ENCODE measurements around the gene GAL. TPM values are rescaled to one million over a fixed set of nuclear protein-coding genes. Genes with fewer than 3 reads are reported as not detected.

Gene GAL
- total and polyA plus RNA-seq, 10 donors = not detected

DNA sequence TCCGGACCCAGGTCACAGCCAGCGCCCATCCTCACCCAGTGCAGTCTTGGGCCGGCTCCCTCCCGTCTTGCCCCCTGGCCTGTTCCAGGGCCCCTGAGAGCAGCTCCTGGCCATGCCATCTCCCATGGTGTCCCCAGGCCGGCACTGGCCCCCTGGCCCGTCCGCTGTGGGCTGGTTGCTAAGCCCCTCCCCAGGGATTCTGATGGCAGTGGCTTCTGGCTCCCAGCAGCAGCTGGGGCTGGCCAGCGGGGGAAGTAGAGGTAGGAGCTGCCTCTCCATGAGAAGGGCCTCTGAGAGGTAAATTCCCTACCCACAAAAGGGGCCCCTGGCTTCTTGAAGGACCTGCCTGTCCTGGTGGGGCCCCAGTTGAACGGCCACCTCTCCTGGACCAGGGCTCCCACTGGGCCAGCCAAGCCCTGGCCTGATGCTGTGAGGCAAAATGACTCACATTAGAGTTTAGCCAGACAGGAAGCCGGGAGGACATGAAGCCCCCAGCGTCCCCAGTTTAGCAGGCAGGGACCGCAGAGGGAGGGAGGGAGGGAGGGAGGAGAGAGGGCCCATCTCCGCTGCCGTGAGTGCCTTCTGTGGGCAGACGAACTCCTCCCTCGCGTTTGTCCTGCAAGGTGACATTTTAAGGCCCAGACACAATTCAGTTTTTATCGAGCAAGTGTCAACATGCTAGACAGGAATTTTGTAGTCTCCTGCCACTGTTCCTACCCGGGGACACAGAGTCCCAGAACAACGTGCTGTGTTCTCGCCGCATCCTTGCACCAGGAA lies 32.9 kb upstream of the GAL start:
- H3K4me3 ChIP-seq = no peak overlapping the region
- WGBS, 5 donors = 70 to 81% (median 72%) methylated on average over 19 to 22 of the region's 22 CpGs
- H3K9me3 ChIP-seq = peaks cover 0 to 28% (median 19%) of the 10 kb centered on the region in 8 donors
- no peak overlapping the region for H3K27ac ChIP-seq
- H3K36me3 ChIP-seq = no peaks in the 10 kb centered on the region
- no peaks in the 10 kb centered on the region for H3K4me1 ChIP-seq
- H3K27me3 ChIP-seq (replicated peaks in 1 of 7) = peaks cover 0 to 61% (median 8%) of the 10 kb centered on the region in 7 donors
- TF ChIP-seq, protein P1, sequence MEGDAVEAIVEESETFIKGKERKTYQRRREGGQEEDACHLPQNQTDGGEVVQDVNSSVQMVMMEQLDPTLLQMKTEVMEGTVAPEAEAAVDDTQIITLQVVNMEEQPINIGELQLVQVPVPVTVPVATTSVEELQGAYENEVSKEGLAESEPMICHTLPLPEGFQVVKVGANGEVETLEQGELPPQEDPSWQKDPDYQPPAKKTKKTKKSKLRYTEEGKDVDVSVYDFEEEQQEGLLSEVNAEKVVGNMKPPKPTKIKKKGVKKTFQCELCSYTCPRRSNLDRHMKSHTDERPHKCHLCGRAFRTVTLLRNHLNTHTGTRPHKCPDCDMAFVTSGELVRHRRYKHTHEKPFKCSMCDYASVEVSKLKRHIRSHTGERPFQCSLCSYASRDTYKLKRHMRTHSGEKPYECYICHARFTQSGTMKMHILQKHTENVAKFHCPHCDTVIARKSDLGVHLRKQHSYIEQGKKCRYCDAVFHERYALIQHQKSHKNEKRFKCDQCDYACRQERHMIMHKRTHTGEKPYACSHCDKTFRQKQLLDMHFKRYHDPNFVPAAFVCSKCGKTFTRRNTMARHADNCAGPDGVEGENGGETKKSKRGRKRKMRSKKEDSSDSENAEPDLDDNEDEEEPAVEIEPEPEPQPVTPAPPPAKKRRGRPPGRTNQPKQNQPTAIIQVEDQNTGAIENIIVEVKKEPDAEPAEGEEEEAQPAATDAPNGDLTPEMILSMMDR (IDR thresholded peaks at IDR 0.05 in 8 of 11, conservative IDR thresholded peaks at IDR 0.05 in 3 of 11) = no peak
- no peak for DNase-seq
- intact Hi-C loops (cut with DNase I; ENCODE audit: low total_unique reads) = no loop called here

DNA sequence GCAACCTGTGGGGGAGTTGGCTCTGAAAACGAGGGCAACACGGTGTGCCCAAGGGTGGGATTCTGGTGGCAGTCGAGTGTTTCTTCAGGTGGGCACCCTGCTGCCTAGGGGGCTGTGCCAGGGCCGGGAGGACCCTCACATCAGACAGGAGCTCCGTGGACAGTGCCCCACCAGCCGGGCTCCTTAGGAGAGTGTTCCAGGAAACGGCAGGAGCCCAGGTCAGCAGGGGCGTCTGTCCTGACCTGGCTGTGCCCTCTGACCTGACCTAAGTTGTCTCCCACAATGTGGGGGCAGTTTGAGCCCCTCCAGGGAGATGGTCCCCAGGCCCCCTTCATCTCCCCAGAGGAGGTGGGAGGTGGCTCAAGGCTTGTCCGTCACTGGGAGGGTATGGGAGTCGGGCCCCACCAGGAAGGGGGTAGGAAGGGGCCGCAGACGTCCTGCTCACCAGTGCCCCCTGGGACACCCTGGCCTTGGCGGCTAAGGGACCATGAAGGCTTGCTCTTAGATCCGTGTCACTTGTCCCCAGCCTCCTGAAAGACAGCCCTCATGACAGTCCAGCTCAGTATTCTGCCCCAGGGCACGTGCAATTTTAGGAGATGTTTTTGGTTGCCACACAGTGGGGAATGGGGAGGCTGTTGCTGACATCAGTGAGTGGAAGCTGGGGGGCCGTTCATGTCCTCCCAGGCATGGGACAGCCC lies 32.2 kb upstream of the GAL start:
- DNase-seq = no peak
- H3K4me1 ChIP-seq = no peaks in the 10 kb centered on the region
- TF ChIP-seq POLR2AphosphoS5 (IDR thresholded peaks at IDR 0.05) = no peak
- TF ChIP-seq POLR2A (IDR thresholded peaks at IDR 0.05) = no peak
- TF ChIP-seq, protein P1 (IDR thresholded peaks at IDR 0.05 in 8 of 11, conservative IDR thresholded peaks at IDR 0.05 in 3 of 11) = no peak
- peaks cover 0 to 68% (median 8%) of the 10 kb centered on the region in 7 donors for H3K27me3 ChIP-seq (replicated peaks in 1 of 7)
- 65 to 76% (median 68%) methylated on average over 14 to 16 of the region's 16 CpGs for WGBS, 5 donors
- no peaks in the 10 kb centered on the region for H3K36me3 ChIP-seq
- H3K4me3 ChIP-seq = no peak overlapping the region
- no peak overlapping the region for H3K27ac ChIP-seq
- intact Hi-C loops (cut with DNase I; ENCODE audit: low total_unique reads) = no loop called here
- H3K9me3 ChIP-seq = peaks cover 0 to 21% (median 12%) of the 10 kb centered on the region in 8 donors

DNA sequence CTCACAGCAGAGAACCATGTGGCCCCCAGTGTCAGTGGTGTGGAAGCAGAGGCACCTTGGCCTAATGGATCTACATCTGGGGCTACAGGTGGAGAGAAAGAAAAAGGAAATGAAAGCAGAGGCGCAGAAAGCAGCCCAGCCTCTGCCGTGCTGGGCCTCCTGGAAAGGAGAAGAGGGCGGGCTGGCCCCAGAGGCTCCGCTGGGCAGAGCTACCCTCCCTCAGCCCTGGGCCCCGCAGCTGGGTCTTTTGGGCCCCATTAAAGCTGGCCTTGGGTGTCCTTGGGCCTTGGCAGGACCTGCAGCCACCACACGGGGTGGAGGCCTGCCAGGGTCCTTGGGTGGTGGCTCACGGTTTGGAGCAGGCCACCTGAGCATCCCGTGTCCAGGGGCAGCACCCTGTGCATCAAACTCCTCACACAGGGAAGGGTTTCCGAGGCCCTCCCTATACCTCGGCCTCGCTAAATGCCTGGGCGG lies 31.6 kb upstream of the GAL start:
- no peak for DNase-seq
- H3K9me3 ChIP-seq = peaks cover 0 to 15% (median 6%) of the 10 kb centered on the region in 8 donors
- H3K27ac ChIP-seq = no peak overlapping the region
- H3K36me3 ChIP-seq = no peaks in the 10 kb centered on the region
- WGBS, 5 donors = 71 to 84% (median 73%) methylated on average over 8 to 12 of the region's 12 CpGs
- TF ChIP-seq POLR2A (IDR thresholded peaks at IDR 0.05) = no peak
- TF ChIP-seq, protein P1 (IDR thresholded peaks at IDR 0.05 in 8 of 11, conservative IDR thresholded peaks at IDR 0.05 in 3 of 11) = no peak
- TF ChIP-seq POLR2AphosphoS5 (IDR thresholded peaks at IDR 0.05) = no peak
- peaks cover 0 to 74% (median 8%) of the 10 kb centered on the region in 7 donors for H3K27me3 ChIP-seq (replicated peaks in 1 of 7)
- intact Hi-C loops (cut with DNase I; ENCODE audit: low total_unique reads) = no loop called here
- H3K4me3 ChIP-seq = no peak overlapping the region
- H3K4me1 ChIP-seq = no peaks in the 10 kb centered on the region
